ENCODE results near the gene SPRR2A.
"Not testable (repeated sequence)": the region's sequence is repeated elsewhere in the genome, so short reads cannot be mapped to it uniquely, and the experiment has no call there.

The SPRR2A gene

GRCh38 chr1:153024413-153024812, 32.9 kb downstream of the SPRR2A start:
- DNase-seq (ENCODE audit: low spot score): no peak

DNA sequence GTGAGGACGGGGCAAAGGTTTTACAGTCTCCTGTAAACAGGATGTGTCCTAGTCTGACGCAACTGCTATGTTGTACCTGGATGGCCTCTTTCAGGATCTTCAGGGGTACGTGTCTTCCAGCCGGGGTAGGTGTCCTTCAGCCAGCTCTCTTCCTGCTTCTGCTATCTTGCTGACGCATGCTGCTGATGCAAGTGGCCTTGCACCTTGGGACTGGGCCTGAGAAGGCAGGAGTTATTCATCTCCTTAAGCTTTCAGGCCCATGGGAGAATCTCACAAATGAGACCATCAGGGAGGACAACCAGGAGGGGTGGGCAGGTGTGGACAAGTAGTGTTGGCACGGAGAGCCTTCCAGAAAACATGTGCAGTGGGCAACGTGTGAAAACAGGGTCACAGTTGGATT, 34.2 kb downstream of the SPRR2A start:
- DNase-seq (ENCODE audit: low spot score): no peak

DNA sequence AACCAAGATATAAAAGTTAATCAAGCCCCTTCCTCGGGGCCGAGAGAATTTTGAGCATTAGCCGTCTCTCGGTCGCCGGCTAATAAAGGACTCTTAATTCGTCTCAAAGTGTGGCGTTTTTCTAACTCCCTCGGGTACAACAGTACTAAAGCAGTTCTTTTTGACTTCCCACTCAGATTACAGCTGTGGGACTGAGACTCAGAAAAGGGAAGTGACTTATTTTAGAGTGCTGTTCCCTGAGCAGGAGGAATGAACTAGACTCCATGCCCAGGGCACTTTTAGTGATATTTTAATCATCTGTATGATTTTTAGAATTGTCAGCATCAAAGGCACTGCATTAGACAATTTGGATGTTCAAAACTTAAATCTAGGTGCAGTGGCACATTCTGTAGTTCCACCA, 35.0 kb downstream of the SPRR2A start:
- not testable (repeated sequence) for DNase-seq (ENCODE audit: low spot score)

DNA sequence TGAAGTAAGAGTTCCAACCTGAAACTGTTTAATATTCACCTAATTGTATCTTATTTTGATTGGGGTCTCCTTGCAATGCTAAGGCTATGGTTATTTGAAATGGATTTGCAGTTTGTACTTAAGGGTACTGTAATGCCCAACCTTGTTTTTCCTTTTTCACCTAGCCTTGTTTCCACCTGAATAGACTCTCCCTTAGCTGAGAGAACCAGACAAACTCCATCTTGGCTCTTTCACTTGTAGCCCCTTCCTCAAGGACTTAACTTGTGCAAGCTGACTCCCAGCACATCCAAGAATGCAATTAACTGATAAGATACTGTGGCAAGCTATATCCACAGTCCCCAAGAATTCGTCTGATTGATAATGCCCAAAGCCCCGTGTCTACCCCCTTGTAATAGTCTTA, 35.5 kb downstream of the SPRR2A start:
- DNase-seq (ENCODE audit: low spot score): not testable (repeated sequence)

DNA sequence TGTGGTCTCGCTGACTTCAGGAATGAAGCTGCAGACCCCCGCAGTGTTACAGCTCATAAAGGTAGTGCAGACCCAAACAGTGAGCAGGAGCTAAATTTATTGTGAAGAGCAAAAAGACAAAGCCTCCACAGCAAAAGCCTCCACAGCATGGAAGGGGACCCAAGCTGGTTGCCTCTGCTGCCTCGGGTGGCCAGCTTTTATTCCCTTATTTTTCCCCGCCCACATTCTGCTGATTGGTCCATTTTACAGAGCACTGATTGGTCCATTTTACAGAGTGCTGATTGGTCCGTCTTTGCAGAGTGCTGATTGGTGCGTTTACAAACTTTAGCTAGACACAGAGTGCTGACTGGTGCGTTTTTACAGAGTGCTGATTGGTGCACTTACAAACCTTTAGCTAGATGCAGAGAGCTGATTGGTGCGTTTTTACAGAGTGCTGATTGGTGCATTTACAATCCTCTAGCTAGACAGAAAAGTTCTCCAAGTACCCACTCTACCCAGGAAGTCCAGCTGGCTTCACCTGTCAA, 46.0 kb downstream of the SPRR2A start:
- DNase-seq (ENCODE audit: low spot score): not testable (repeated sequence)

Data from CD4-positive, alpha-beta T cell treated with Interleukin-15 for 4 hours (primary cell).